ENCODE measurements around the gene KRT13.
"Not testable (repeated sequence)": the region's sequence is repeated elsewhere in the genome, so short reads cannot be mapped to it uniquely, and the experiment has no call there.

KRT13 gene

DNA sequence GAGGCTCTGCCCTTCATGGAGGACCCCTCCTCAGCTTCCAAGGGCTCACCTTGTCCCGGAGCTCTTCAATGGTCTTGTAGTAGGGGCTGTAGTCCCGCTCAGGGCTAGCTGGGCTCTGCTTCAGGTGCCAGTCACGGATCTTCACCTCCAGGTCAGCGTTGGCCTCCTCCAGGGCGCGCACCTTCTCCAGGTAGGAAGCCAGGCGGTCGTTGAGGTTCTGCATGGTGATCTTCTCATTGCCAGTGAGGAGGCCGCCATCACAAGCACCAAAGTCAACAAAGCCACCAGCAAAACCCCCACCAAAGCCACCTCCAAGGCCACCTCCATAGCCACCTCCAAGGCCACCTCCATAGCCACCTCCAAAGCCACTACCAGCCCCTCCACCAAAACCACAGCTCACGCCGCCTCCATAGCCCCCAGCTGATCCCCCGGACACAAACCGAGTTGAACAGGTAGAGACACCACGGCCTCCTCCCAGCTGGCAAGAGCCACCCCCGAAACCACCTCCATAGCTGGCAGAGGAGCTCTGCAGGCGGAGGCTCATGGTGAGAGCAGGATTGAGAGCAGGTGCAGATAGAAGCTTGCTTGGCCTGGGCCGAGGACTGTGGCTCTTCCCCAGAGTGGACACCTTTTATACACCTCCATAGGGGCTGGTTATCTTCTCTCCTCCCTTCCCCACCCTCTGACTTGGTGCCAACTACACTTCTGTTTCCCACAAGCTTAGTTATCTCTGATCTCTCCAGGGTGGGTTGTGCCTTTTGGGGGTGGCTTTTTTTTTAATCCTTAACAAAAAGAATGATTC lies at the start of gene KRT13:
Gene KRT13, minus strand, starts transcription at position 606 of the 802 bp plus-strand sequence. Its CDS starts 62 bp downstream, at position 544.
- DNase-seq (ENCODE audit: low read depth in 3 of 3, low spot score in 1 of 3) = no peak

DNA sequence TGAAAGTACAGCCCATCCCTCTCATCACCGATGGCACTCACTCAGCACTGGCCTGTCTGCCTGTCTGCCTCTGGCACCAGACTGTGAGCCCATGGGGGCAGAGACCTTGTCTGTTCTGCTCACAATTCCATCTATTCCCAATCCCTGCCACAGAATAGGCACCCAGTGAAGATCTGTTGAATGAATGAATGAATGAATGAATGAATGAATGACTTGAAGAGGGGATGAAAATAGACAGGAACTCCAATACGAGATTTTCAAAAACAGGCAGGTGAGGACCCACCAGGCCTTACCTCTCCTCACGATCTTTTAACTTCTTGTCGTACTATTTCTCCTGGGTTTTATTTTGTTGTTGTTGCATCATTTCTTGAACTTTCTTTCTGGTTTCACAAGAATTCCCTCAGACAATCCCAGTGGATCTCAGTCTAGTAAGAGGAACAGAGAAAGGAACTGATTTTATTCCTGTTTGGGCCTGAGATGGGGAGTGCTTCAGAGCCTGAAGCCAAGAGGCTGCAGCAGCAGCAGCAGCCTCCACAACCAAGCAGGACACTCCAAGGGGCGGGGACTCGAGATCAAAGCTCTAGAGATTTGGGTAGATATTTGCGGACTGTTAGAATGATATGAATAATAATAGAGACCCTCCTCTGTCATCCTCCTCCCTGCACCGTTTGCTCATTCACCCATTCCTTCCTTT lies 48.7 kb upstream of the KRT13 start:
- no peak for DNase-seq (ENCODE audit: low read depth in 3 of 3, low spot score in 1 of 3)

DNA sequence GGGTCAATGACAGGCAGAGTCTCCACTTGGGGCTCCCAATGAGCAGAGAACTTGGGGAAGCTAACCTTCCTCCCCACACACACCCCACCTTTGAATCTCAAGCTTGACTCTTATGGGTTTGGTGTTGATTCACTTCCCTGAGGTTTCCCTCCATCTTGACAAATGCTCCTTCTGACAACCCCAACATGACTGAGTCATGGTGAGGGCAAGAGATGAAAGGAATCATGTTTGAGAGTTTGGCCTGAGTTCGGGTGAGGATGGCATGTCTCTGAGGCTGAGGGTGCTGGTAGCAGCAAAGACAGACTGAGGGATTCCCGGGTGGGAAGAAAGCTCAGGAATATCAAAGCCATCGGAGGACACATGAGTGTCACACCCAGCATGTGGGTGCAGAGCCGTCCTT lies 47.8 kb upstream of the KRT13 start:
- no peak for DNase-seq (ENCODE audit: low read depth in 3 of 3, low spot score in 1 of 3)

DNA sequence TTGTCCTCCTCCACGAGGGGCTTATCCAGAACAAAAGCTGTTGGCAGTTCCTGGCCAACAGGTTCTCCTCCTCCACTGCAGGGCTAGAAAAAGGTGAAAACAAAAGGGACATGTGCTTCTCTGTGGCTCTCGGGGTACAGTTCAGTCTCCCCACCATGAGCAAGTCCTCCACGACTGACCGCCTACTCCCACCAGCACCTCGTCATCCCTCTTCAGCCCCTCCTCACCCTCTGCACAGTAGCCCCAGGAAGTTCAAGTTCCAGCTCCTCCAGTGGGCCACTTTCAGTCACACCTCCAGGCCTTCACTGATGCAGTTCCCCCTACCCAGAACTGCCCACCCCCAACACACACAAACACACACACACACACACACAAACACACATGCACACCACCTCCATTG lies 47.0 kb upstream of the KRT13 start:
- no peak for DNase-seq (ENCODE audit: low read depth in 3 of 3, low spot score in 1 of 3)

DNA sequence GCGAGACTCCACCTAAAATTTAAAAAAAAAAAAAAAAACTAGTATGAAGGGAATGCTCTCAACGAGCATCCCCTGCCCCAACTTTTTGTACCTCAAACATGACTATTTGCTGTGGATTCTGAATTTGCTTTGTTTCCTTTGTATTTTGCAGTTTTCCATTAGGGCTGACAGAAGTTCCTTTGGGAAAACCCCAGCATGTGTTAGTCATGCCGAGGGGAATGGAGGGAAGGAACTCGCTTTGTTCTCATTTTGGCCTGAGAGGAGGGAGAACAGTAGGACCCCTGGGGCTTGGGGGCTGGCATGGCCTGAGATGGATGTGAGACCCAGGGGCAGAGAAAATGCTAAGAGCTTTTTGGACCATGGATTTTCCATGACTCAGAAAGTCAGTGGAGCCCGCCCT lies 46.0 kb upstream of the KRT13 start:
- no peak for DNase-seq (ENCODE audit: low read depth in 3 of 3, low spot score in 1 of 3)

DNA sequence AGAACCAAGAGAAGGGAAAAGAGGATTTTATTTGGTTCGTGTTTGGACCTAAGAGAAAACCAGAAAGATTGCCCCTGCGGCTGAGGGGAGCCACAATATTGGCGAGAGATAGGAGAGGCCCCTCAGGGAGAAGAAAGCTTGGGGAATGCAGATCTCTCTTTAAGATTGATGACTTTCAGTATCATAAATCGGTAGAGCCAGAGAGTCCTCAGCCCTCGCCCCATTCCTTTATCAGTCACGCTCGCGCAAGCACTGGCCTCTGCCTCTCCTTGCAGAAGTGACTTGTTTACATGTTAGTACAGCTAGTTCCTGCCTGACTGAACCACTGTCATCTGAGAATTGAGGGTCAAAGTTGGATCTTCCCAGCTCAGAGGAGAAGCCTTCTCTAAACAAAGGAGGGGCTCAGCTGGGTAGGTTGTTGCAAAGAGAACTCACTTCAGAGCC lies 44.2 kb upstream of the KRT13 start:
- DNase-seq (ENCODE audit: low read depth in 3 of 3, low spot score in 1 of 3) = no peak

DNA sequence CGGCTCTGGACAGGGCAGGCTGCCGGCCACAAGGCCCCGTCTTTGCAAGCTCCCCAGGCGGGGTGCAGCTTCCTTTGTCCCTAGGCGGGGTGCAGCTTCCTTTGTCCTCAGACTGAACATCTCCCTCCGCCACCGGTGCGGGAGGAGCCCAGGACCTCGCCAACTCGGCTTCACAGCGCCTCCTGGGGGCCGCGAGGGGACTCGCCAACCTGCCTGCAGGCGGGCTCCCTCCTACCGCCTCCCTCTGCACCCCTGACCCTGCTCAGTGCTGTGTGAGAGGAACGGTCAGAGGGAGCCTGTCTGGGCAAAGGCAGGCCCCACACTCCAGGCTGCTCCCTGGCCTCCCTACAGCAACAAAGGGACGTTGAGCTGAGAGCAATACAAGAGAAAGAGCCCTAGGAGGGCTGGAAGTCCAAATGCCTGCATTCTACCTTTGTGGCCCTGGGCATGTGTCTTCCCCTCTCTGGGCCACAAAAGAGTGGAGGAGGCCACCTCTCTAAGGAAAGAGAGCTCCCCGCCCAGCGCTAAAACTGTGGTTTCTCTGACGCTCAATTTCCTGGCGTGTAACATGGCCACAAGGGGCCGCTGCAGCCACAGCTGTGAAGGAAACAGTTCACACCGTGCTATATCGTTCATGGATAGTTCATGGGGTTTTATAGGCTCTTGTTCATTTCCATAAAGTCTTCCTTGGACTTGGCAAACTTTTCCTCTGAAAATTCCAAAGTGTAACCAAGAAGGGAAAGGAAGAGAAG lies 43.6 kb upstream of the KRT13 start:
- DNase-seq (ENCODE audit: low read depth in 3 of 3, low spot score in 1 of 3) = peak; percentile 56 to 70 (median 63)

DNA sequence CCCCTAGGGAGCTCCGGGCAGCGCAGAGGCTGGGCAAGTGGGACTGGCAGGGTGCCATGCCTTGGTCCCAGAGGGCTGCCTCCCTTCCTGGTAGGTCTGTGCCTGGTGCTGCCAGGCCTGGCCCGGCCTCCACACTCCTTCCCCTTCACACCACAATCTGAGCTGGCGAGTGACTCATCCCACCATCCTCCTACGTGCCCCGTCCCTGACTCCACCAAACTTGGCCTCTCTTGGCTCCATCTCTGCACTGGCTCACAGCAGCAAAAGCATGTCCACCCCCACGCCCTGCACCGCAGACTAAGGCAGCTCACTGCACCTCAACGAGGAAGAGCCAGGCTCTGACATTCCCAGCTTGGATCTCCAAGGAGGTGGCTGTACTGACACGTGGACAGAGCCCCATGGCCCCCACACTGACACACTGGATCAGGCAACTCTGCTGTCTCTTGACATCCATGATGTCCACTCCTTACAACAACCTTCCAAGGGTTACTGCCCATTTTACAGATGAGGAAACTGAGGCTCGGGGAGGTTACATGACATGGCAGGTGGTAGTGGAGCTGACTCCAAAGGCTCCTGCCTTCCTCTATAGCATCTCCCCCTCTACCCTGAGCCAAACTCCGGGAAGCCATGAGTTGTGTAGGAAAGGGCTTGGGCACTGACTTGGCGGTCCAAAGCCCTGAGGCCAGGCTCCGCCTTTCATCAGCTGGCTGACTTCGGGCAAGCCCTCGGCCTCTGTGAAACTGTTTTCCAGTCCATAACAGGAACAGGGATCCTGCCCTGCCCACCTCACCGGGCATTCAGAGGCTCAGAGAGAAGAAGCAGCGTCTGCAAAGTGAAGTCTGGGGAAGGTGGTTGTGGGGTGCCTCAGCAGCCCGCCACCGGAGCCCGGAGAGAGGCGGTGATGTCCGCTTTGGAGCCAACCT lies 42.8 kb upstream of the KRT13 start:
- peak in 1 of 3 donors; percentile 49 for DNase-seq (ENCODE audit: low read depth in 3 of 3, low spot score in 1 of 3)

DNA sequence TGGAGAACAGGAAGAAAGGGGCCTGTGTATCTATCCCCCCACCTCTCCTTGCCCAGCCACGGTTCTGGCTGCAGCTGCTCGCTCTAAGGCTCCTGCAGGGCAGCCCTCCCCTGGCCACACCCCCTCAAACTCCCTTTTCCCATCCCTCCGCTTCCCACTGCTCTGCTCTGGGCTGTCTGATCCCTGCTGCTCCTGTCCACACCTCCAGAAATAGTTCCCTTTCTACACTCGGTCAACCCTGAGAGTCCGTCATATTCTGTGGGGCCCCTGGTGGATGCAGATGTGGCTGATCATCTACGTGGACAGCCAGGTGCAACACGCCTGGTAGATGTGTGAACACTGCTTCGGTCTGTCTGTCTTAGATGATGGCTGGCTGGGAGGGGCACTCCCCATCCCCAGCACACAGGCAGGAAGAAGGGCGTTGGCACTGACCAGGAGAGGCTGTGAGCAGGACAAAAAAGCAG lies 42.0 kb upstream of the KRT13 start:
- DNase-seq (ENCODE audit: low read depth in 3 of 3, low spot score in 1 of 3) = no peak

DNA sequence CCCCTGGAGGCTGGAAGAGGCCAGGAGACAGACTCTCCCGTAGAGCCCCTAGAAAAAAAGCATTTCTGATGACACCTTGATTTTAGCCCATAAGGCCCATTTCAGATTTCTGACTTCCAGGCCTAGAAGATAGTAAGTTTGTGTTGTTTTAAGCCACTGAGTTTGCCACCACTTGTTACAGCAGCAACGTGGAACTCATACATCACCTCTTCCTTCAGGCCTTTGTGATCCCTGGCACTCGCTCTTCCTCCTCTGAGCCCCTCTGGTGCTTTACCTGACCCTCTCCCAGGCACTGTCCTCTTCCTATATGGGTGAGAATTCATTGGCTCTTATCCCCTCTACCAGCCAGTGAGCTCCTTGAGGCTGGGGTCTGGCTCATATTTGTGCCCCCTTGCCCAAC lies 41.4 kb upstream of the KRT13 start:
- no peak for DNase-seq (ENCODE audit: low read depth in 3 of 3, low spot score in 1 of 3)

DNA sequence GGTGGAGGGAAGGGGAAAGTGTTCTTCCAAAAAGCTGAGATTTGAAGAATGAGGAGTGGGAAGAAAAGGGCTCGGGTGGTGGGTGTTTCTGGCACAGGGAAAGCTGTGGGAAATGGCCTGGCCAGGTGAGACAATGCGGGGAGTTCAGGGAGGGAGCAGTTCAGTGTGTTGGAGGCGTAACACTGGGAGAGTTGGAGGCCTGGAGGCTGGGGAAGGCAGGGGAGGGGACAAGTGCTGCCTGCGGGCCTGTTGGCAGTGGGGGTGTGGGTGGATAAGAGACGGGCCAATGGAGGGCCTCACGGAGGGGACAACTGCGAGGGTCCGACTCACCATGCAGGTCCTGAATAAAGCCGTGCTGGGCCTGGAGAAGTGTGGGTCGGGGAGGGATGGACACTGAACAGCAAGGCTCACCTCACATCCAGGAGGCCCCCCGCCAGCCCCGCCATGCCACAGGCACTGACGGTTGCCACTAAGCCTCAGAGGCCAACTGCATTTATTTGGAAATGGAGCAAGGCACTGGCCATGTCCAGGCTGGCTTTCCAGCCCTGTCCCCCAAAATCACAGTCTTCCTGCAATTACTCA lies 40.5 kb upstream of the KRT13 start:
- no peak for DNase-seq (ENCODE audit: low read depth in 3 of 3, low spot score in 1 of 3)

DNA sequence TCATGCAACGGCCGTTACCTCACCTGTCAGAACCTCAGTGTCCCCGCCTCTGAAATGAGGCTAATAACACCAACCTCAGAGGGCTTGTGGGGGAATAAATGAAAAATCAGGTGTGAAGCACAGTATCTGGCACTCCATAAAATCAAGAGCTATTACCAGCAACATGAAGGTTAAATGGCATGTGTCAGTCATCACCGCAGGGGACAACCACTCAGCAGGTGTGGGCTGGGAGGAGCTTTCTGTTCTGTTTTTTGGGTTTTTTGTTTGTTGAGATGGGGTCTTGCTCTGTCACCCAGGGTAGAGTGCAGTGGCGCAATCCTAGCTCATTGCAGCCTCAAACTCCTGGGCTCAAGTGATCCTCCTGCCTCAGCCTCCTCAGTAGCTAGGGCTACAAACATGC lies 39.5 kb upstream of the KRT13 start:
- DNase-seq (ENCODE audit: low read depth in 3 of 3, low spot score in 1 of 3) = no peak

DNA sequence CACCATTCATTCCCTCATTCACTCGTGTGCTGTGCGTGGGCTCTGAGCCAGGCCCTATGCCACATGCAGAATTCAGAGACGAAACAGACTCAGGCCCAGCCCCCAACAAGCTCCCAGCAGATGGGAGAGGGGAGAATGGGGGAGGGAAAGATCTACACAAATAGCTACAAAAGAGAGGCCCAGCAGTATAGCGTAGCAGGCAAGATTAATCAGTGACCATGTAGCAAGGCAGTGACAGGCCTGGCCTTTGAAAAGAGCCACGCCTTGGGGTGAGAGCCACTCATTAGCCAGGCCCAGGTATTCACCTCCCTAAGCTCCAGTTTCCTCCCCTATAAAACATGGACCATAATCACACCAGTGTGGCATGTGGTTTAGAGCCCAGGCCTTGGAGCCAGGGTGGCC lies 39.1 kb upstream of the KRT13 start:
- DNase-seq (ENCODE audit: low read depth in 3 of 3, low spot score in 1 of 3) = no peak

DNA sequence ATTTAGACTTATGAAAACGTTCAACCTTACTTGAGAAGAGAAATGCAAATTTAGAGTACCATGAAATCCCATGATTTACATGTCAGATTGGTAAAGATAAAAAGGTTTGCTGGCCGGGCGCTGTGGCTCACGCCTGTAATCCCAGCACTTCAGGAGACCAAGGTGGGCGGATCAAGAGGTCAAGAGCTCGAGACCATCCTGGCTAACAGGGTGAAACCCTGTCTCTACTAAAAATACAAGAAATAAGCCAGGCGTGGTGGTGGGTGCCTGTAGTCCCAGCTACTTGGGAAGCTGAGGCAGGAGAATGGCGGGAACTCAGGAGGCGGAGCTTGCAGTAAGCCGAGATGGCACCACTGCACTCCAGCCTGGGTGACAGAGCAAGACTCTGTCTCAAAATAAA lies 37.4 kb upstream of the KRT13 start:
- DNase-seq (ENCODE audit: low read depth in 3 of 3, low spot score in 1 of 3) = not testable (repeated sequence)

DNA sequence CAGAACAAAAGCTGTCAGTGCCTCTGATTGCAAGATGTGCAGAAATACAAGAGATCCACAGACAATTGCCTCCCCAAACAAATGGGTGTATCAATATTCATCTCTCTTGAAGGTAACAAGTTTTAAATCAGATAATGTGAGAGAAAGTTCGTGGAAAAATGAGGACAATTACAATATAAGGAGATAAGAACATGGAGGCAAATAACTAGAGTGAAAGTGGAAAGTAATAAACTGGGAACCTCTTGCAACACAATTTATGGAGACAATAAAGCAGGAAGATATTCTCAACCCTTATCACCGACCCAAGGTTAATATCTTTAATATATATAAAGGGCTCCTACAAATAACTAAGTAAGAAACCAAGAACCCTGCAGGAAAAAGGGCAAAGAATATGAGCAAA lies 36.9 kb upstream of the KRT13 start:
- no peak for DNase-seq (ENCODE audit: low read depth in 3 of 3, low spot score in 1 of 3)

DNA sequence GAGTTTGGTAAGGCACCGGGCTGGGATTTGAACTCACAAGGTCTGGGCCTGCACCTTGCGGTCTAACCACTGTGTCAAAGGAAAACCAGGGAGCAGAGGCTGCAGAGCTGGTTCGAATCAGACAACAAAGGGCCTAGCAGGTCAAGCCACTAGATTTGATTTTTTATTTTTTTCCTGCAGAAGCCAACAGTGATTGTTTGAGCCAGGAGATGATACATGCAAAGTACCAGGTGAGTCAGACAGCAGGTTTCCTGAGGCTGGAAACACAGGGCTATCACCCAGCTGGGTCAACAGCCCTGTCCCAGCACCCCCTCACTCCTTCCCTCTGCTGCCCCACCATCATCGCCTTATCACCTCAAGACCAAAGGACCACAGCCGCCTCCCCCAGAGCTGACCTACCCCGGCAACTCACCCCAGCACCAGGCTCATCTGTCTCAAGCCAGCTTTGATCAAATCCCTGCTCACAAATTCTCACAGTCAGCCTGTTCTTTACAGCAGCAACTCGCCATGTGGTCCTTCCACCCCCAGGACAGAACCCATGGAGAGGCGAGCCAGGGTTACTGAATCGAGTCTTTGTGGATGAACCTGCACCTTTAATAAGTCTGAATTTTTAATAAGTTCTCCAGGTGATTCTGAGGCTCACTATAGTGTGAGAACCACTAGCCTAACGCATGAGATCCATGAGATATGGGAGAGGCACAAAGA lies 35.7 kb upstream of the KRT13 start:
- no peak for DNase-seq (ENCODE audit: low read depth in 3 of 3, low spot score in 1 of 3)

DNA sequence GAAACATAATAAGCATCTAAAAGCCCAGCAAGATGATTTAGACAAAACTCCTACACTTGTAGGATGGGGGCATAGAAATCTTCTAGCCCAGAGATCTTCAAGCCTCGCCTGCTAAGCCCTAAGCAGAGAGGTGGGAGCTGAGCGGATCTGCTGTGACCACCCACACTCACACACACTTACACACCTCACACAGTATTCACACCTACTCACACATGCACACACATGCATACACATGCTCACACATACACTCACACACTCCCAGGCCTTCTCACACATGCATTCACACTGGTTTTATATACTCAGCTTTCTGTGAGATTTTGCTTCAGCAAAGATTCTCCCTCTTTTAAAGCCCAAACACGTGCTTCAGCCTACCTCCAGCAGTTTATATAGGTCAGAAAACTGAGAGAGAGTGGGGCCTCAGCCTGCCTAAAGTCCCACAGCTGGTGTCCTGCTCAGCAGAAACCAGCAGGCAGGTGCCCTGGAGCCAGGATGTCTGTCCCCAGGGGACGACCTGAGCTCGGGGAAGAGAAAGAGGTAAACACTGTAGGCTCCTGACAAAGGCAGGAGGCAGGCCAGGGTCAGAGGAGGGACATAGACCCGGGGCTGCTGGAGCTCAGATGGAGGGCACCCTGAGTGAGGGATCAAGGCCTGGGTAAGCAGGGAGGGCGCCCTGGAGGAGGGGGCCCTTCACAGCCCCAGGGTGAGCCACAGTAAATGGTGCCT lies 34.7 kb upstream of the KRT13 start:
- no peak for DNase-seq (ENCODE audit: low read depth in 3 of 3, low spot score in 1 of 3)

DNA sequence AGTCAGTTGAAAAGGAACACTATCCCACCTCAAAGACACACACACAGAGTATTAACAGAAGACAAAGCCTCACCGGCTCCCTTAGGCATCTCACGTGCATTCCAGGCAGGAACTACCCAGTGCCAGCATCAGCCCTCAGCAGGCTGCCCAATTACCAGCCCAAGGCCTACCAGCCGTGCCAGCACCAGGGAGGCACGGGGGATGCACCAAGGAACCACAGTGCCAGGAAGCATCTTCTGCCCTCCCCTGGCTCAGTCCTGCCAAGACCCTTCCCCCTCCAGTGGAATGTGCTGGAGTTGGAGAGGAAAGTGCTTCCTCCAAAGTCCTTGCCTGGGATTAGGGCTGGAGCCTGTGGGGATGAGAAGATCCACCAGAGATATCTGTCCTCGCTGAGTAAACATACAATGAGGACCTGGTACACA lies 33.7 kb upstream of the KRT13 start:
- DNase-seq (ENCODE audit: low read depth in 3 of 3, low spot score in 1 of 3) = no peak

DNA sequence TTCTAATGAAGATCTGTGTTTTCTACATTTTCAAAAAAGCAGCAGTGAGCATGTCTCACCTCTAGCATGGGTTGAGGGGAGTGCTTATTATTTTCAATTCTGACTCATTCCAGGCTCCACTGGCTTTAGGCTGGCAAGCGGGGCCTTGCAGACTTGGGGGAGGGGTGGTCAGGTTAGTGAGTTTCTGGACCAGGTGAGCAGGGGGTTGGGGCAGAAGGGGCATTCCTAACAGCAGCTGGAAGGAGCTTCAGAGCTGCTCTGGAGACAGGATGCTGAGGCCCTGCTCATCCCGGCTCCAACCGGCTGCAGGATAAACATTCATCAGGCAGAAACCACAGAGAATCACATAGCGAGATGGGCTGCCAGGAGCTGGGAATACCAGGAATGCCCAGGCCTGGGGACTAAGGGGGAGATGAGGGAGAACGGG lies 33.2 kb upstream of the KRT13 start:
- DNase-seq (ENCODE audit: low read depth in 3 of 3, low spot score in 1 of 3) = no peak
